Mononuclear cell (primary cell): Measurements from ENCODE around the gene C1orf210. TPM values are rescaled to one million over a fixed set of nuclear protein-coding genes. Genes with fewer than 3 reads are reported as not detected.

Experiments
- H3K27me3 ChIP-seq: 2 replicates; pipeline ENCODE4 v1.6.0; 2011; ENCODE audit warnings: low read length, control low read depth; ENCODE audit not compliant: insufficient read depth
- H3K4me1 ChIP-seq: 2 replicates; pipeline ENCODE4 v1.5.1; 2011; ENCODE audit warnings: mild to moderate bottlenecking, low read length, control low read depth; ENCODE audit not compliant: insufficient read depth
- H3K4me3 ChIP-seq: 2 replicates; pipeline ENCODE4 v1.5.1; 2011; ENCODE audit warnings: mild to moderate bottlenecking, low read length, moderate library complexity
- H3K9me3 ChIP-seq: 2 replicates; pipeline ENCODE4 v1.5.1; 2011; ENCODE audit warnings: low read depth, mild to moderate bottlenecking, control low read depth, low read length
- total RNA-seq: library from RNA; depleted of rRNA; stranded (reverse); fragments of >200 nt; gene quantifications from one replicate; pipeline ENCODE4 v1.2.3, GENCODE V29; 2012

Gene C1orf210
- not detected for total RNA-seq

DNA sequence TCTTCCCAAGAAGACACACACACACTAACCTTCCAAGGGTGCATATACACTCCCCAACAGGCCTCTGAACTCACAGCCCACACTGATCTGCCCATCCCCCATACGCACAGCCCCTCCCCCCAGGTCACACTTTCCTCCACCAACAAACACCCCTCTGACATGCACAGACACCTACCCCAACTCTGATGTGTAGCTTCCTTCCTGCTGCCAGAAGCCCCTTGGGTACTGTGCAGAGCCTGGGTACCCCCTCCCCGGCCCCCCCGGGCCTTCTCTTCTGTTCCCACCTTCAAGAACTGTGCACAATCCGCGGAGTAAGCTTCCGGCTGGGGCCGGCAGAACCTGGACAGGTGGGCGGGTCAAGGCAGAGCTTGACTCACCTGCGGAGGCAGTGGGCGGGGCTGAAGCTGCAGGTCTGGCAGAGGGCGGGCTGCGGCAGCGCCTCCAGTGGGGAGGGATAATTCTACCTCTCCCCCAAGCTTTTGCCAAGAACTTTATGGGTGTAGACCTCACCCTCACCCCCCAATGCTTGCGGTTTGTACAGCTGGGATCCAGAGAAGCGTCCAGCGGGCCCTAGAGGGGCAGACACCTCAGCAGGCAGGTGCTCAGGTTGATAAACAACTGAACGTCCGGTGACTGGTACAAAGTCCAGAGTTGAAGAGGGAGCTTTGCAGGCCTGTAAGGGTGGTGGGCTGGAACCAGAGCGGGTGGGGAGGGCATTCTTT is at the start of gene C1orf210:
TSS of gene C1orf210 (minus strand) at position 313 of the 722 bp plus-strand sequence. CDS start 2,311 bp downstream, outside the sequence.
- Histone ChIP-seq H3K4me3 (no peak within 1 kb of the TSS), H3K9me3 (no peaks in the 10 kb centered on the region), H3K4me1 (no peaks in the 10 kb centered on the region), H3K27me3 (no peaks in the 10 kb centered on the region)

DNA sequence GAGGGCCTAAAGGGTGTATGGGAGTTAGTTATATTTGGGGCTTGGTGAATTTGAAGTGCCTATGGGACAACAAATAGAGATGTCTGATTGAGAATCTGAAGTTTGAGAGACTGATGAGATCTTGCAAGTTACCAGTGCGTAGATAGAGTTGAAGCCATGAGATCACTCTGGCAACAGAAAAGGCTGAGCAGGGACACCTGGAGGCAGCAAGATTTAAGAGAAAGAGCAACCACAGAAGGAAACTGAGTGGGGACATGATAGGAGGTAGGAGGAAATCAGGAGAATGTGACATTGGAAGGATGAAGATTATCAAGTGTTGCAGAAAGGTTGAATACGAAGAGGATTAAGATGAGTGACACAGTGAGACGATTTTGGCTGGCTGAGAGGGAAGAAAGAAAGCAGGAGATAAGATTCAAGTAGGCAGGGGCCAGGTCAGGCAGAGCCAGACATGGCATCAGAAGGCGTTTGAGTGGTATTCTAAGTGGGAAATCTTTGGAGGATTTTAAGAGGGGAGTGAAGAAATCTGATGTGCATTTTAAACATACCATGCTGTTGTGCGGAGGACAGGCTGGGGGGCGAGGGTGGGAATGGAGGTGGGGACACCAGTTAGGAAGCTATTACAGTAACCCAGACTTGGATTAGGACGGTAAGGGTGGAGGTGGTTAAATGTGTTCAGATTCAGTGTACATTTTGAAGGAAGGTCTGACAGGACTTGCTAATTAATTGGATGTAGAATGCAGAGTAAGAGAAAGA is 49.2 kb upstream of the C1orf210 start:
- no peaks in the 10 kb centered on the region for H3K27me3 ChIP-seq
- no peak overlapping the region for H3K4me3 ChIP-seq
- no peaks in the 10 kb centered on the region for H3K9me3 ChIP-seq
- peaks cover 8% of the 10 kb centered on the region for H3K4me1 ChIP-seq

DNA sequence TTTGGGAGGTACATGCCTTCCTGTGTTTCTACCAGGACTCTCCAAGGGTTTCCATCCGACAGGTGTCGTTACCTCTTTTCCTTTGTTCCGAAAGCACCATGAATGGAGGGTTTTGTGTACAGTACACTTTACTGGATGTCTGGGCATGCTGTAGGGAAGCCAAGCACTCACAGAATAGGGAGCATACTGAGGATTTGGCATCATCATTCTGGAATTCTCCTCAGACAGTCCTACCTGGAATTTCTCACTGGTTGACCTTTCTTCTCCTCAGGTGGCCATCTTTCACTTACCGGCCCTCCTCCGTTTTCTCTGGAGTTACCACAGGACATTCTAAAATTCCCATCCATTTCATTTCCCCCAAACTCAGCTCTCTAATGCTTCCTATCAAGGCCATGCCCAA is 46.3 kb upstream of the C1orf210 start:
- Histone ChIP-seq H3K4me1 (peaks cover 9% of the 10 kb centered on the region), H3K9me3 (no peaks in the 10 kb centered on the region), H3K27me3 (no peaks in the 10 kb centered on the region), H3K4me3 (no peak overlapping the region)

DNA sequence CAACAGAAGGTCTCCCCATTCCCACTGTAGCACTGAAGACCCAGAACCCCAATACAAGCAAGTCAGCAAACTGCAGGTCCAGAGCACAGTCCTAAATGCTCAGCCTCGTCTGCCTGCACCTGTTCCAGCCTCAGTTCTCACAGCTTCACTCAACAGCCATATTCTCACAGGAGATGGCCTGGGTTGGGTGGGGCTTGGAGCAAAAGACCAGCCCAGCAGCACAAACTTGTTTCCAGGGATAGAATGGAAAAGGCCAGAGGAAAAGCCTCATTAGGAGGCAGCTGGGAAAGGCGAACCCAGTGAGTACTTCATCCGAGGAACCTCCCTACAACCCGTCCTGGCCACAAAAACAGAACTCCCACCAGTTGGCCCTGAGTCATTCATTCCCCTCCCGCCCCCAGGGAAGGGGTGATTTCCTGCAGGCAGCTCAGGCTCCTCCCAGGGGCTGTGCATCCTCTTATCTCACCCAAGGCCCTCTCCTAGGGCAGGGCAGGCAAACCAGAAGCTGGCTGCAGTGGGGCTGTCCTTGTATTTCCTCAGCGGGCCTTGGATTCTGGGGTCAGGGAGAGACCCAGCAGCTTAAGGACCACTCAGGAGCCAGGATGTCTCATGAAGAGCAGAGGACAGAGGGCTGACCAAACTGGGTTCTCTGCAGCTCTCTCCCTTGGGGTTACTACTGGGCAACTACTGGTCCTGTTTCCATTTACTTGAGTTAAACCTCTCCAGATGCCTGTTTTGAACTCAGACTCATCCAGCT is 44.8 kb upstream of the C1orf210 start:
- no peaks in the 10 kb centered on the region for H3K9me3 ChIP-seq
- no peak overlapping the region for H3K4me3 ChIP-seq
- no peaks in the 10 kb centered on the region for H3K27me3 ChIP-seq
- H3K4me1 ChIP-seq: peaks cover 9% of the 10 kb centered on the region

DNA sequence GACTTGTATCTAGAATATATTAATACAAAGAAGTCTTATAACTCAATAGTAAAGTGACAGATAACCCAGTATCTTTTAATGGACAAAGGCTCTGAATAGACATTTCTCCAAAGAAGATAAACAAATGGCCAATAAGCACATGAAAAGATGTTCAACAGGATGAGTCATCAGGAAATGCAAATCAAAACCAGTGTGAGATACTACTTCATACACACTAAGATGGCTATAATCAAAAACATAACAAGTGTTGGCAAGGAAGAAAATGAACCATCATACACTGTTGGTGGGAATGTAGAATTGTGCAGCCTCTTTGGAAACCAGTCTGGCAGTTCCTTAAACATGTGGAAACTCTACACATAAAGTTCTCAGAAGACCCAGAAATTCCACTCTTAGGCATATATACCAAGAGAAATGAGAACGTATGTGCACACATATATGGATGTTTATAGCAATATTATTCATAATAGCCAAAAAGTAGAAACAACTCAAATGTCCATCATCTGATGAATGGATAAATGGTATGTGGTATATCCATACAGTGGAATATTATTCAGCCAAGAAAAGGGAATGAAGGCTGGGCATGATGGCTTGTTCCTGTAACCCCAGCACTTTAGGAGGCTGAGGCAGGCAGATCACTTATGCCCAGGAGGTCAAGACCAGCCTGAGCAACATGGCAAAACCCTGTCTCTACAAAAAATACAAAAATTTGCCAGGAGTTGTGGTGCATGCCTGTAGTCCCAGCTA is 42.3 kb upstream of the C1orf210 start:
- Histone ChIP-seq H3K27me3 (no peaks in the 10 kb centered on the region), H3K9me3 (no peaks in the 10 kb centered on the region), H3K4me3 (no peak overlapping the region), H3K4me1 (peaks cover 9% of the 10 kb centered on the region)

DNA sequence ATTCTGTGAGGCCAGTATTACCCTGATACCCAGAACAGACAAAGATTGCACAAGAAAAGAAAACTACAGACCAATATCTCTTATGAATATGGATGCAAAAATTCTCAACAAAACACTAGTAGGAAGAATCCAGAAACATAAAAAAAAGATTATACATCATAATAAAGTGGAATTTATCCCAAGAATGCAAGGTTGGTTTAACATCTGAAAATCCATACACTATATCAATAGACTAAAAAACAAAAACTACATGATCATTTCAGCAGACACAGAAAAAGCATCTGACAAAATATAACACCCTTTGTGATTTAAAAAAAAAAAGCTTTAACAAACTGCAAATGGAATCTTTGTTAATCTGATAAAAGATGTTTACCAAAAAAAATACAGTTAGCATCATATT is 40.0 kb upstream of the C1orf210 start:
- H3K4me3 ChIP-seq: no peak overlapping the region
- H3K27me3 ChIP-seq: no peaks in the 10 kb centered on the region
- H3K4me1 ChIP-seq: peaks cover 8% of the 10 kb centered on the region
- H3K9me3 ChIP-seq: no peaks in the 10 kb centered on the region

DNA sequence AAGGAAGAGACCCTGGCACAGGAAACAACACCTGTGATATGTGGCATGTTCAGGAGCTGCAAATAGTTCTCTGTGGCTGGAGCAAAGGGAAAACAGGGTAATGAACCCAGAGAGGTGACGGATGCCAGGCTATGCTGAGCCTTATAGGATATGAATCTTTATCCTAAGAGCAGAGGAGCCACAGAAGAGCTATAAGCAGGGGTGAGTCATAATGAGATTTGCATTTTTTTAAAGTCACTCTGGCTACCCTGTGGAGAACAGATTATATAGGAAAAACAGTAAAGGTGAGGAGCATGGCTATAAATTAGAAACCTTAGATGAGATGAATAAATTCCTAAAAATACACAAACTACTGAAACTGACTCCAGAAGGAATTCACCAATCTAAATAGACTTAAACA is 39.4 kb upstream of the C1orf210 start:
- Histone ChIP-seq H3K4me3 (no peak overlapping the region), H3K27me3 (no peaks in the 10 kb centered on the region), H3K4me1 (peaks cover 3% of the 10 kb centered on the region), H3K9me3 (no peaks in the 10 kb centered on the region)

DNA sequence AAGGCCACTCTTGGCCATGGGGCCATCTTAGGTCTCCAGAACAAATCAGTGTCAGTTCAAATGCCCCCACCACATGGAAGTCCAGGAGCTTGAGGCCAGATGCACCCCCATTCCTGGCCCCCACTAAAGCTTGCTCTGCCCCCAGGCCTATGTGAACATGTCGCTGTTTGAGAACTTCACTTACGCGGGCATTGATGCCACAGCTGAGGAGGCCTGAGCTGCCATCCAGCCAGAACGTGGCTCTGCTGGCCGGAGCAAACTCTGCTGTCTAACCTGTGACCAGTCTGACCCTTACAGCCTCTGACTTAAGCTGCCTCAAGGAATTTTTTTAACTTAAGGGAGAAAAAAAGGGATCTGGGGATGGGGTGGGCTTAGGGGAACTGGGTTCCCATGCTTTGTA is 37.1 kb upstream of the C1orf210 start:
- H3K4me3 ChIP-seq: no peak overlapping the region
- H3K27me3 ChIP-seq: no peaks in the 10 kb centered on the region
- no peaks in the 10 kb centered on the region for H3K9me3 ChIP-seq
- no peaks in the 10 kb centered on the region for H3K4me1 ChIP-seq

DNA sequence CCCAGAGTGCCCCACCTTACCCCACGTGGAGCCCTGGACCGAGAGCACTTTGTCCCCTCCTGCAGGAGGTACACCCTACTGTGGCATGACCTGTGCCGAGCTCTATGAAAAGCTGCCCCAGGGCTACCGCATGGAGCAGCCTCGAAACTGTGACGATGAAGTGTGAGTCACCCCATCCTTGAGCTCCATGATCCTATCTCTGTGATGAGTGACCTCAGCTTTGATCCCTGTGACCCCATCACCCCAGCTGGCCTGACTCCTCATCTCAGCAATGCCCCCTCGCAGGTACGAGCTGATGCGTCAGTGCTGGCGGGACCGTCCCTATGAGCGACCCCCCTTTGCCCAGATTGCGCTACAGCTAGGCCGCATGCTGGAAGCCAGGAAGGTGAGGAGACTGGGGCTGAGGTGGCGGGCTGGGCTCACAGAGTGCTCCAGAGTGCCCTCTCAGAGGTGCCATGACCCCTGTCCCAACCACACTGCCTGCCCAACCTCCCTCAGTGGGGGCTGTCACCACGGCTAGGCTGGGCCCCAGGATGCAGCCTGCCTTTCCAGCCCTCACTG is 36.0 kb upstream of the C1orf210 start:
- no peaks in the 10 kb centered on the region for H3K27me3 ChIP-seq
- no peak overlapping the region for H3K4me3 ChIP-seq
- no peaks in the 10 kb centered on the region for H3K9me3 ChIP-seq
- H3K4me1 ChIP-seq: no peaks in the 10 kb centered on the region

DNA sequence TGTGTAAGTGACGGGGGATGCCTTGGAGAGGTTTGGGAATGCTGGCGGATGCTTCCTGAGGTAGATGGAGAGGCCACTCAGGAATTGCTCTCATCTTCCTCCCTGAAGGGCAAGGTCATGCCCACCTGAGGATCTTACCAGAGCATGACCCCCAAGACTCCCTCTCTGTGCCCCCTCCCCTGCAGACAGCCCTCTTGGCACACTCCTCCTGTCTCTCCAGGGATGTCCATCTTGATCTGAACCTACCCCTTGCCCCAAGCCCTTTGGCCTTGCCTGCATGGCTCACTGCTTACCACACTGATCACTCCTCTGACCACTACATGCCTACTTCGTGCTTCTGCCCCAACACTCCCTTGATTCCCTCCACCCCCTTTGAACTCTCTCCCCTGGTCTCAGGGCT is 34.4 kb upstream of the C1orf210 start:
- Histone ChIP-seq H3K4me3 (no peak overlapping the region), H3K4me1 (no peaks in the 10 kb centered on the region), H3K27me3 (no peaks in the 10 kb centered on the region), H3K9me3 (no peaks in the 10 kb centered on the region)

DNA sequence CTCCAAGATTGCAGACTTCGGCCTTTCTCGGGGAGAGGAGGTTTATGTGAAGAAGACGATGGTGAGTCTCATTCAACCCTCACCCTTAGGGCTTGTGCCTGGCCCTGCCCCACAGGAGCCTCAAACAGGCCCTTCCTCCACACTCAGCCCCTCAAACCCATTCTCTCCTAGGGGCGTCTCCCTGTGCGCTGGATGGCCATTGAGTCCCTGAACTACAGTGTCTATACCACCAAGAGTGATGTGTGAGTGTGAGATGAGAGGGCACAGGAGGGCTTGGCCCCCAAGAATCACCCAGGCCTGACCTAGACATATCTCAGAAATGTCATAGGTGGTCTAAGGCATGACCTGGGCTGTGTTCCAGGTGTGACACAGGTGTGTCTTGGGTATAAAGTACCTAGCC is 33.9 kb upstream of the C1orf210 start:
- H3K4me3 ChIP-seq: no peak overlapping the region
- H3K9me3 ChIP-seq: no peaks in the 10 kb centered on the region
- H3K4me1 ChIP-seq: no peaks in the 10 kb centered on the region
- no peaks in the 10 kb centered on the region for H3K27me3 ChIP-seq

DNA sequence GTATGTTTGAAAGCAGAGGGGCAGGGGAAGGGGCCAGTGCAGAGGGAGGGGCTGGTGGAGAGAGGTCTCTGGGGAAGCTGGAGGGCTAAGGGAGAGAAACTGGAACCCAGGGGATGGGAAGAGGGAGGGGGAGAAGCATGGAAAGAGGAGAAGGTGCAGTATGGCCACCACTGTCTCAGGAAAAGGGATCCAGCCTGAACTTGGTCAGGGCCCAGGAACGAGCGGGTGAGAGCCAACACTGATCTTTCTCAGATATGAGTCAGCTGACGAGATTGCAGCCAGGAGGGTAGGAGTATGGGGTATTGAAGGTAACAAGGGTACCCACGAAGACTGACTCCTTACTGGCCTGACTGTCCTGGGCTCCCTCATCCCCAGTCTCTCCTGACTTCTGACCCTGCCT is 33.5 kb upstream of the C1orf210 start:
- Histone ChIP-seq H3K4me3 (no peak overlapping the region), H3K27me3 (no peaks in the 10 kb centered on the region), H3K9me3 (no peaks in the 10 kb centered on the region), H3K4me1 (no peaks in the 10 kb centered on the region)

DNA sequence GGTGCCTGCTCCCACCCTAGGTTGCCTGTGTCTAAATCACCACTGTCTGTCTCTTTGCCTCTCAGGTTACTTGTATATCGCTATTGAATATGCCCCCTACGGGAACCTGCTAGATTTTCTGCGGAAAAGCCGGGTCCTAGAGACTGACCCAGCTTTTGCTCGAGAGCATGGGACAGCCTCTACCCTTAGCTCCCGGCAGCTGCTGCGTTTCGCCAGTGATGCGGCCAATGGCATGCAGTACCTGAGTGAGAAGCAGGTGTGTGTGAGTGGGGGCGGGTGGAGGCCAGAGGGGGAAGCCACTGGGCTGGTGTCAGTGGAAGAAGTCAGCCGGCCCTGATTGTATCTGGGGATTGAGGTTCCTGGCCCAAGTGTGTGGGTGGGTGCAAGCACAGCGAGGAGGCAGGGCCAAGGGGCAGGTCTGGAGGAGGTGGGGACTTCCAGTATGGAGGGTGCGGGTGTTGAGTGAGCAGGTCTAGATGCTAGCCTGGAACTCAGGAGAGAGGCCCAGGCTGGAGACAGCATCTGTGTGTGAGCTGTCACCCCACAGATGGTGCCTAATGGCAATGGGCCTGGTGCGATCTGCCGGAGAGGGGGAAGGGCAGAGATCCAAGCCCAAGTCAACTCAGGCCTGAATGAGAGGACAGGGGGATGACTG is 32.6 kb upstream of the C1orf210 start:
- no peaks in the 10 kb centered on the region for H3K9me3 ChIP-seq
- H3K4me1 ChIP-seq: no peaks in the 10 kb centered on the region
- no peak overlapping the region for H3K4me3 ChIP-seq
- H3K27me3 ChIP-seq: no peaks in the 10 kb centered on the region
